KOPT-K1 (cell line): ENCODE results near the gene TMEM253.

Experiments used
- H3K27ac ChIP-seq: fragments of 200-600 bp; sonication (generic); 2 replicates; pipeline ENCODE4 v1.5.1; 2016; ENCODE audit warnings: antibody characterized with exemption, mild to moderate bottlenecking, low read depth, low read length; ENCODE audit not compliant: poor library complexity, severe bottlenecking
- H3K36me3 ChIP-seq: fragments of 200-600 bp; sonication (generic); 2 replicates; pipeline ENCODE4 v1.5.1; 2017; ENCODE audit warnings: antibody characterized with exemption, mild to moderate bottlenecking, low read length, moderate library complexity; ENCODE audit not compliant: insufficient read depth
- H3K9me3 ChIP-seq: fragments of 200-600 bp; sonication (generic); 2 replicates; pipeline ENCODE4 v1.5.1; 2017; ENCODE audit warnings: antibody characterized with exemption, low read length, mild to moderate bottlenecking; ENCODE audit not compliant: insufficient read depth, poor library complexity, severe bottlenecking

Gene TMEM253

GRCh38 chr14:21066882-21067502 lies 33.9 kb upstream of the TMEM253 start:
- Histone ChIP-seq H3K36me3 (no peaks in the 10 kb centered on the region), H3K27ac (no peak overlapping the region), H3K9me3 (no peaks in the 10 kb centered on the region)

- Histone ChIP-seq H3K36me3 (no peaks in the 10 kb centered on the region), H3K27ac (no peak overlapping the region), H3K9me3 (no peaks in the 10 kb centered on the region)
Observed at GRCh38 chr14:21068521-21069387, 32.1 kb upstream of the TMEM253 start.

GRCh38 chr14:21069388-21070082 lies 31.3 kb upstream of the TMEM253 start:
- no peak overlapping the region for H3K27ac ChIP-seq
- H3K9me3 ChIP-seq = no peaks in the 10 kb centered on the region
- H3K36me3 ChIP-seq = no peaks in the 10 kb centered on the region

DNA sequence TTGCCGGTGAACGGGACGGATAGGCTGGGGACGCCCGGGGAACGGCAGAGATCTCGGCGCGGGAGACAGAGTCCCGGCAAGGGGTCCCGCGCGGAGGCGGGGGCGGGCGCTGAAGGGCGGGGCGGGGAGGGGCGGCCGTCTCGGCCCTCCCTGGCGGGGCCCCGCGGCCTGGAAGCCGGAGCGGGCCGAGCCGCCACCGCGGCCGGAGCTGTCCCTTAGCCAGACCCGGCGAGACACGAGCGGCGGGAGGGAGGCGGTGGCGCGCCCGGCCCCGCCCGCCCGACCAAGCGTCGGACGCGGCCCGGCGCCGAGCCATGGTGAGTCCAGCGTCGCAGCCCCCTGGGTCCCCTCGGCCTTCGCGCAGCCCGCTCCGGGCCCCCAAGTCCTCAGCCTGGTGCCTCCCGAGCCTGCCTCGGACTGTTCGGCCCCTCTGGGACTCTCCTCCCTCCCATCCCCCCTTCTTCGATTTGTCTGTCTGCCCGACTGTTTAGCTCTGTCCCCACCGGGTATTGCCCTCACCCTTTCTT lies 30.7 kb upstream of the TMEM253 start, which contains the start of gene ARHGEF40:
Gene ARHGEF40, plus strand, starts transcription at position 222 of the 527 bp plus-strand sequence. Its CDS starts 93 bp downstream, at position 315.
- H3K36me3 ChIP-seq = no peaks in the 10 kb centered on the region
- H3K9me3 ChIP-seq = no peaks in the 10 kb centered on the region
- no peak within 1 kb of the TSS for H3K27ac ChIP-seq

DNA sequence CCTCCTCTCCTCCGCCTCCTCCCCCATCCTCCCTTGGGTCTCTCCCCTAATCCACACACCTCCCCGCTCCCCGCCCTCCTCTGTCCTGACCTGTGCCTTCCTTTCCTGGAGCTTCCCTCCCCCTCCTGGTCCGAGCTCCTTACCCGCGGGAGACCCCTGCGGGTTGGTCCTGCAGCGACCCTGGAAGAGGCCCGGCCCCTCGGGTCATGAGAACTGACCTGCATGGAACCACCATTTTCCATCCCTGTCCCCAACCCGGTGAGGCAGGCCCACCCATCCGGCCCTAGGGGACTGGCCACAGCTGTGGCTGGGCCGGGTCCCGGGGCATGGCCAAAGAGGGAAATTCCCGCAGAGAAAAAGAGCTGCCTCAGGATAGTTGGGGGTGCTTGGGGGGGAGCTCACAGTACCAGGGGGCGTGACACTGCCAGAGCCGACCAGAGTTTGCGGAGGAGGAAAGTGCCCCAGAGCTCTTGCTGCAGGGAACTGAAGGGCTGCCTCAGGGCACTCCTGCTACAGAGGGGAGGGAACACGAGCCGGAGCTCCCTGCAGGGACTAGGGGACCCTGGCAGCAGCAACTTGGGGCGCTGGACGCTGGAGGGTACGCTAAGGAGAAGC lies 30.1 kb upstream of the TMEM253 start:
- H3K27ac ChIP-seq = no peak overlapping the region
- H3K9me3 ChIP-seq = no peaks in the 10 kb centered on the region
- no peaks in the 10 kb centered on the region for H3K36me3 ChIP-seq

- Histone ChIP-seq H3K27ac (no peak overlapping the region), H3K9me3 (no peaks in the 10 kb centered on the region), H3K36me3 (no peaks in the 10 kb centered on the region)
Observed at GRCh38 chr14:21071225-21072030, 29.4 kb upstream of the TMEM253 start.

DNA sequence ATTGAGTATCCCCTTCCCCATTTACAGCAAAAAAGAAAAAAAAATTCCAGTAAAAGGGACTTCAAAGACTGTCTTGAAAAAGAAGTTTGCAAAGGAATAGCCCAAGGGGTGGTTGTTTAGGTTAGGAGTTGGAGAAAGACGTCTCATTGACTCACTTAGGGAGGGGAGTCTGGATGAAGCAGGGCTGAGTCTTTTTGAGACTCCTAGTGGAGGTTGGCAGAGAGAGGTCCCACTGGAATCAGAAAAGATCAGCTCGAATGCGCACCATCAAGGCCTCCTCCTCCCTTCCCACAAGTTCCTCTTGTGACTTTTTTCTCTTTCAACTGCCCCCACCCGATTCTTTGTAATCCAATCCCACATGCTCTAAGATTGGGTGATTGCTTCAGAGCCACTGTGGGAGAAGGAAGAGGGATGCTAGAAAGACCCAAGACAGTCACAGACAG lies 28.8 kb upstream of the TMEM253 start:
- no peak overlapping the region for H3K27ac ChIP-seq
- H3K36me3 ChIP-seq = no peaks in the 10 kb centered on the region
- H3K9me3 ChIP-seq = no peaks in the 10 kb centered on the region

- no peaks in the 10 kb centered on the region for H3K9me3 ChIP-seq
- no peaks in the 10 kb centered on the region for H3K36me3 ChIP-seq
- H3K27ac ChIP-seq = no peak overlapping the region
Observed at GRCh38 chr14:21072781-21073339, 28.0 kb upstream of the TMEM253 start.

GRCh38 chr14:21073921-21074320 lies 26.9 kb upstream of the TMEM253 start:
- Histone ChIP-seq H3K9me3 (no peaks in the 10 kb centered on the region), H3K27ac (no peak overlapping the region), H3K36me3 (no peaks in the 10 kb centered on the region)

DNA sequence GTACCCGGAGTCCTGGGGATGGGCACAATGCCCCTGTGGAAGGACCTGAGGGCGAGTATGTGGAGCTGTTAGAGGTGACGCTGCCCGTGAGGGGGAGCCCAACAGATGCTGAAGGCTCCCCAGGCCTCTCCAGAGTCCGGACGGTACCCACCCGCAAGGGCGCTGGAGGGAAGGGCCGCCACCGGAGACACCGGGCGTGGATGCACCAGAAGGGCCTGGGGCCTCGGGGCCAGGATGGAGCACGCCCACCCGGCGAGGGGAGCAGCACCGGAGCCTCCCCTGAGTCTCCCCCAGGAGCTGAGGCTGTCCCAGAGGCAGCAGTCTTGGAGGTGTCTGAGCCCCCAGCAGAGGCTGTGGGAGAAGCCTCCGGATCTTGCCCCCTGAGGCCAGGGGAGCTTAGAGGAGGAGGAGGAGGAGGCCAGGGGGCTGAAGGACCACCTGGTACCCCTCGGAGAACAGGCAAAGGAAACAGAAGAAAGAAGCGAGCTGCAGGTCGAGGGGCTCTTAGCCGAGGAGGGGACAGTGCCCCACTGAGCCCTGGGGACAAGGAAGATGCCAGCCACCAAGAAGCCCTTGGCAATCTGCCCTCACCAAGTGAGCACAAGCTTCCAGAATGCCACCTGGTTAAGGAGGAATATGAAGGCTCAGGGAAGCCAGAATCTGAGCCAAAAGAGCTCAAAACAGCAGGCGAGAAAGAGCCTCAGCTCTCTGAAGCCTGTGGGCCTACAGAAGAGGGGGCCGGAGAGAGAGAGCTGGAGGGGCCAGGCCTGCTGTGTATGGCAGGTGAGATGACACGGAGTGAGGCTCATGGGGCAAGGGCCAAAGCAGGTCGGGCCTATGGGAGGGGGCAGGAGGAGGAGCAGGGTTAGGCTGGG lies 26.2 kb upstream of the TMEM253 start:
- no peak overlapping the region for H3K27ac ChIP-seq
- no peaks in the 10 kb centered on the region for H3K36me3 ChIP-seq

GRCh38 chr14:21075719-21076437 lies 25.0 kb upstream of the TMEM253 start:
- Histone ChIP-seq H3K36me3 (no peaks in the 10 kb centered on the region), H3K9me3 (no peaks in the 10 kb centered on the region), H3K27ac (no peak overlapping the region)

More for the DNA sequence above, 26.2 kb upstream of the TMEM253 start:
- H3K9me3 ChIP-seq = no peaks in the 10 kb centered on the region

GRCh38 chr14:21077672-21078071 lies 23.2 kb upstream of the TMEM253 start:
- no peak overlapping the region for H3K27ac ChIP-seq
- no peaks in the 10 kb centered on the region for H3K36me3 ChIP-seq
- no peaks in the 10 kb centered on the region for H3K9me3 ChIP-seq

GRCh38 chr14:21078287-21078686 lies 22.6 kb upstream of the TMEM253 start:
- H3K36me3 ChIP-seq = no peaks in the 10 kb centered on the region
- no peaks in the 10 kb centered on the region for H3K9me3 ChIP-seq
- no peak overlapping the region for H3K27ac ChIP-seq
